ENCODE data around the gene NR3C1. TPM values are rescaled to one million over a fixed set of nuclear protein-coding genes. Genes with fewer than 3 reads are reported as not detected.
A peak's percentile ranks its signal among the peaks of the same experiment; 100 is the strongest.

NR3C1 gene
- total RNA-seq, 2 donors from 2014 or later: 30.3 to 38.9 TPM

DNA sequence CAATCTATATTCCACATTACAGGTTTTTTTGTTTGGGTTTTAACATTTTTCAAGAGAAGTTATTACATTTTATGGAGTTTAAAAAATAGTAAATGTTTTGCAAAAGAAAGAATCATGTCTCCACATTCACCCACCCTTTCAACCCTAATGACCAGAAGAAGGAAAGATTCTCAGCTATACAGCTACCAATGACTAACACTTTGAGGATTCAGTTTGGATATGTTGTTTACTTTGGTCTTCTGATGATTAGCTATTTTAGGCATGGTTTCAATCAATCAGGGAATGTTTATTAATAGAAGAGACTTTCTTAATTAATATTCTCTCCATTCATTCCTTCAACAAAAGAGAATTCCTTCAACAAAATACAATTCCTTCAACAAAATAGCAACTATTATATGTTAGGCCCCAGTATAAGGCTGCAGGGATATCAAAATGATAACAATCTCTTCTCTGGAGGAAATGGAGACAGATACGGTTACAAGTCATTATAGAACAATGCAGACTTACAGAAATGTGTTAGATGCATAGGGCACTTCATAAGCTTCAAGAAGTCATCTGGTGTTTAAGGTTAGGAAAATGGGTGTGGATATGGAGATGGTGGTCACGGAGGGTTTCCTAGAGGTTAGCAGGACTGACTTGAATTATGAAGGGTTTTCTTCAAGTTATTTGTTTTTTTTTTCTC lies 9.3 kb upstream of the NR3C1 start:
- Histone ChIP-seq H3K27me3 (no peaks in the 10 kb centered on the region), H3K9me3 (no peaks in the 10 kb centered on the region), H3K36me3 (no peaks in the 10 kb centered on the region), H3K4me1 (peaks cover 0 to 10% of the 10 kb centered on the region in 2 donors), H3K4me3 (no peak overlapping the region), H3K27ac (no peak overlapping the region)
- TF ChIP-seq, protein P1, sequence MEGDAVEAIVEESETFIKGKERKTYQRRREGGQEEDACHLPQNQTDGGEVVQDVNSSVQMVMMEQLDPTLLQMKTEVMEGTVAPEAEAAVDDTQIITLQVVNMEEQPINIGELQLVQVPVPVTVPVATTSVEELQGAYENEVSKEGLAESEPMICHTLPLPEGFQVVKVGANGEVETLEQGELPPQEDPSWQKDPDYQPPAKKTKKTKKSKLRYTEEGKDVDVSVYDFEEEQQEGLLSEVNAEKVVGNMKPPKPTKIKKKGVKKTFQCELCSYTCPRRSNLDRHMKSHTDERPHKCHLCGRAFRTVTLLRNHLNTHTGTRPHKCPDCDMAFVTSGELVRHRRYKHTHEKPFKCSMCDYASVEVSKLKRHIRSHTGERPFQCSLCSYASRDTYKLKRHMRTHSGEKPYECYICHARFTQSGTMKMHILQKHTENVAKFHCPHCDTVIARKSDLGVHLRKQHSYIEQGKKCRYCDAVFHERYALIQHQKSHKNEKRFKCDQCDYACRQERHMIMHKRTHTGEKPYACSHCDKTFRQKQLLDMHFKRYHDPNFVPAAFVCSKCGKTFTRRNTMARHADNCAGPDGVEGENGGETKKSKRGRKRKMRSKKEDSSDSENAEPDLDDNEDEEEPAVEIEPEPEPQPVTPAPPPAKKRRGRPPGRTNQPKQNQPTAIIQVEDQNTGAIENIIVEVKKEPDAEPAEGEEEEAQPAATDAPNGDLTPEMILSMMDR (IDR thresholded peaks at IDR 0.05): no peak
- no peak for DNase-seq (ENCODE audit: low spot score)

GRCh38 chr5:143409926-143410325 lies 6.4 kb upstream of the NR3C1 start:
- Histone ChIP-seq H3K4me3 (no peak overlapping the region), H3K4me1 (peaks cover 0 to 14% of the 10 kb centered on the region in 2 donors), H3K27me3 (no peaks in the 10 kb centered on the region), H3K36me3 (no peaks in the 10 kb centered on the region), H3K27ac (no peak overlapping the region), H3K9me3 (no peaks in the 10 kb centered on the region)
- TF ChIP-seq, protein P1 (IDR thresholded peaks at IDR 0.05): no peak
- no peak for DNase-seq (ENCODE audit: low spot score)

DNA sequence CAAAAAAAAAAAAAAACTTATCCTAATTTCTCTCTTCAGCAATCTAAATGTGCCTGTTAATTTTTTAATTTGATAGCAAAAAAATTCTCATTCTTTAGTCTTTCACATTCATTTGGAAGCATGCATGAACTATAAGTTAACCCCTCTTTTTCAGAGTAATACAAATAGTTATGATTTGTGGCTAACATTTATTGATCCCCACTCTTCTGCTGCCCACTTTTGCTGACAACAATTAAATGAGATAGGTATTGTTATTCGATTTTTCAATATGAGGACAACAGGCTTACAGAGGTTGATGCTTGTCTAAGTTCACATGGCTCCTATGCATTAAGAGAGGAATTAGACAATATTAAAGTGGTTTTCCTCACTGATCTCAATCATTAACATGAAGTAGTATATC lies 2.9 kb upstream of the NR3C1 start:
- no peak for DNase-seq (ENCODE audit: low spot score)
- Histone ChIP-seq H3K27me3 (no peaks in the 10 kb centered on the region), H3K4me1 (peaks cover 0 to 9% of the 10 kb centered on the region in 2 donors), H3K4me3 (no peak overlapping the region), H3K27ac (no peak overlapping the region), H3K36me3 (no peaks in the 10 kb centered on the region), H3K9me3 (no peaks in the 10 kb centered on the region)
- TF ChIP-seq, protein P1 (IDR thresholded peaks at IDR 0.05): no peak

DNA sequence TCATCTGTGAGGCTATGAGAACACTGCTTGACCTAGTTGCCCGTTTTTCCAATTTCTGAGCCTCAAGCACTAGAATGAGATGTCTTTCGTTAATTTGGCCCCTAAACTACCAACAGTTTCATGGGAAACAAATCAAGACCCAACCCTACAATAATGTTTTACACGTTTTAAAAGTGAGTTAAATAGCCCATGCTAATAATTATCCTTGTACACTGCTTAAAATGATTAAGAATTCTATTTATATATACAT lies 2.3 kb upstream of the NR3C1 start:
- no peaks in the 10 kb centered on the region for H3K9me3 ChIP-seq
- H3K4me1 ChIP-seq: peaks cover 0 to 15% of the 10 kb centered on the region in 2 donors
- no peaks in the 10 kb centered on the region for H3K36me3 ChIP-seq
- H3K27ac ChIP-seq: peak overlapping the region; percentile 98 to 99
- no peaks in the 10 kb centered on the region for H3K27me3 ChIP-seq
- no peak for DNase-seq (ENCODE audit: low spot score)
- TF ChIP-seq, protein P1 (IDR thresholded peaks at IDR 0.05): no peak
- H3K4me3 ChIP-seq: peak overlapping the region; percentile 78 to 82

DNA sequence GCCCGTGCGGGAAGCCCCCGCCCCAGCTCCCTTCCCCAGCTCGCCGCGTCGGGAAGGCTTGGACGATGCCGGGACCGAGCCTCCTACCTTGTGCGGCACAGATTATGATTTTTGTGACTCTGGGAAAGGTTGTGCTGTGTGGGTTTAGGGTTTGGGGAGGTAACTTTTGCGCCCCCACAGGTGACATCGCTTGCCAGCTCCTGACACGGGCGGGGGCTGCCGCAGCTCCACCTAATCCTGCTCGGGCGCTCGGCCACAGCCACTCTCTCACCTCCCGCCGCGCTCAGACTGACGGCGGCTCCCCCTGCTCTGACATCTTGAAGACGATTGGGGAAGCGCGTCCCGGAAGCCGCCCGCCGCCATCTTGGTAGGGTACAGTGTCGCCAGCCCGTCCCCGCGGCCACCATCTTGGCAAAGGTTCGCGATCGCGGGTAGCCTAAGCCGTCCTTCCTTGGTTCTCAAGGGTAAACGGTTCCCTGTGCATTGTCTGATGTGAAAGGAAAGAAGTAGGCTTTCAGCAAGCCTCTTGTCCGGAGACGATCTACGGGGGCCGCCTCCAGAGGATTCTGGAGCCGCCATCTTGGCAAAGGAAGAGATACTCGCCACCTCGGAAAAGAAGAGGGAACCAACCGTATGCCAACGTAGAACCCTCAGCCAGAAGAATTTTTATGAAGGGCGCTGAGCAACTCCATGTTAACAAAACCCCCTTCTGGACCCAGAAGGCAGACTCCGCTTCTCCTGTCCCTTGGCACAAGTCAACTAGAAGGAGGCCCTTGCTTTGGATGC lies 1.8 kb upstream of the NR3C1 start:
- peak; percentile 90 for DNase-seq (ENCODE audit: low spot score)
- H3K9me3 ChIP-seq: no peaks in the 10 kb centered on the region
- H3K27ac ChIP-seq: peak overlapping the region; percentile 98 to 99
- H3K4me3 ChIP-seq: peak overlapping the region; percentile 78 to 82
- no peaks in the 10 kb centered on the region for H3K36me3 ChIP-seq
- TF ChIP-seq, protein P1 (IDR thresholded peaks at IDR 0.05): peak; percentile 13 to 43
- no peaks in the 10 kb centered on the region for H3K27me3 ChIP-seq
- peaks cover 0 to 21% of the 10 kb centered on the region in 2 donors for H3K4me1 ChIP-seq
